Liver (tissue), 3 donors: ENCODE data around the gene SLIT1.

ENCODE experiments used
- SP1 ChIP-seq: IDR thresholded peaks from 2 replicates; pipeline ENCODE4 v1.6.1; 2018; ENCODE audit warnings: antibody characterized with exemption, mild to moderate bottlenecking
- TF ChIP-seq, protein P1 (sequence below): fragments of 150-350 bp; IDR thresholded peaks from 2 replicates; pipeline ENCODE4 v1.5.1; 2017; ENCODE audit warnings: improper control_type of control experiment, low read depth, low read length; ENCODE audit not compliant: missing input control
- donor health status: healthy.
- donor health status: healthy.

DNA sequence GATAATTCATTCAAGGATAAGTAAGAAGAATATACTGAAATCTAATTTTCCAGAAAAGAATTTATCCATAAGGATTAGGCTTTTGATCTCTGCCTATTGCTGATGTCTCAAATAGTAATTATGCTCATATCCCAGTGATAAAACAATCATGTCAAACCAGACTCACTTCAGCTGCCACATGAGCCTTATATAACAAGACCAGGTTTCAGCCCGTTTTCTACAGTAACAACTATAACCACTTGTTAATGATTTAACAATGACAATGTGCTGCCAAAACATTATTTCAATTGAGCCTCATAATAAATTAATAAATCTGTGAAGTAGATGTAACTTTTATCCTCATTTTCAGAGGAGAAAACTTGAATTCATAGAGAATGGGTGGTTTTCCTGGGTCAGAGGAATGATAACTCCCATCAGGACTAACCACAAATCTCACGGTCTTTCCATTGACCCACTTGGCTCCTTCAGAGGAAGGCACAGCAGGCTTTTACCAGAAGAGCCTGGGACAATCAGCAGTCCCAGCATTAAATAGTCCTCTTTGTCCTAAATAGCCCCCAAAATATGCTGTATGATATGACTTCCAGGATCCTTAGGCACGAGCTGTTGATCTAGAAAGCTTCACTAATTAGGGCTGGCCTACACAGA, 42.5 kb upstream of the SLIT1 start:
- TF ChIP-seq, protein P1, sequence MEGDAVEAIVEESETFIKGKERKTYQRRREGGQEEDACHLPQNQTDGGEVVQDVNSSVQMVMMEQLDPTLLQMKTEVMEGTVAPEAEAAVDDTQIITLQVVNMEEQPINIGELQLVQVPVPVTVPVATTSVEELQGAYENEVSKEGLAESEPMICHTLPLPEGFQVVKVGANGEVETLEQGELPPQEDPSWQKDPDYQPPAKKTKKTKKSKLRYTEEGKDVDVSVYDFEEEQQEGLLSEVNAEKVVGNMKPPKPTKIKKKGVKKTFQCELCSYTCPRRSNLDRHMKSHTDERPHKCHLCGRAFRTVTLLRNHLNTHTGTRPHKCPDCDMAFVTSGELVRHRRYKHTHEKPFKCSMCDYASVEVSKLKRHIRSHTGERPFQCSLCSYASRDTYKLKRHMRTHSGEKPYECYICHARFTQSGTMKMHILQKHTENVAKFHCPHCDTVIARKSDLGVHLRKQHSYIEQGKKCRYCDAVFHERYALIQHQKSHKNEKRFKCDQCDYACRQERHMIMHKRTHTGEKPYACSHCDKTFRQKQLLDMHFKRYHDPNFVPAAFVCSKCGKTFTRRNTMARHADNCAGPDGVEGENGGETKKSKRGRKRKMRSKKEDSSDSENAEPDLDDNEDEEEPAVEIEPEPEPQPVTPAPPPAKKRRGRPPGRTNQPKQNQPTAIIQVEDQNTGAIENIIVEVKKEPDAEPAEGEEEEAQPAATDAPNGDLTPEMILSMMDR, result no peak
- TF ChIP-seq SP1, result no peak
